Urinary bladder (tissue), 4 donors: ENCODE data around the gene PCNT. TPM values are rescaled to one million over a fixed set of nuclear protein-coding genes. Genes with fewer than 3 reads are reported as not detected.
"Not testable (repeated sequence)": the region's sequence is repeated elsewhere in the genome, so short reads cannot be mapped to it uniquely, and the experiment has no call there.

Source experiments
- DNase-seq: peaks from one replicate; pipeline ENCODE4 v3.0.0-alpha.2; 2015; ENCODE audit errors: extremely low spot score
- H3K27ac ChIP-seq: one replicate; pipeline ENCODE4 v1.5.1; 2013; ENCODE audit warnings: low read depth, mild to moderate bottlenecking, moderate library complexity
- H3K36me3 ChIP-seq: one replicate; pipeline ENCODE4 v1.6.1; 2013; ENCODE audit warnings: mild to moderate bottlenecking, moderate library complexity; ENCODE audit not compliant: insufficient read depth
- H3K4me1 ChIP-seq: one replicate; pipeline ENCODE4 v1.6.1; 2013; ENCODE audit warnings: mild to moderate bottlenecking, moderate library complexity; ENCODE audit not compliant: insufficient read depth
- H3K4me3 ChIP-seq: one replicate; pipeline ENCODE4 v1.5.1; 2013; ENCODE audit warnings: low read depth, low read length
- WGBS: extraction: QIAGEN DNeasy Blood & Tissue Kit; methylation state at CpG from one replicate; pipeline ENCODE4 v1.1.7; 2013; 5-methylcytosine and 5-hydroxymethylcytosine counted together
- polyA plus RNA-seq: library from polyadenylated mRNA; stranded (reverse); fragments of 200-250 nt; gene quantifications from one replicate; pipeline ENCODE4 v1.2.3, GENCODE V29; 2013
- total RNA-seq: library from RNA; depleted of rRNA; stranded (reverse); fragments of >200 nt; gene quantifications from one replicate; pipeline ENCODE4 v1.2.3, GENCODE V29; 2014
- donor health status: healthy with polysubstance abuse.
- donor health status: healthy.

The PCNT gene
- total and polyA plus RNA-seq, 2 donors: 15.7 to 22.4 TPM

DNA sequence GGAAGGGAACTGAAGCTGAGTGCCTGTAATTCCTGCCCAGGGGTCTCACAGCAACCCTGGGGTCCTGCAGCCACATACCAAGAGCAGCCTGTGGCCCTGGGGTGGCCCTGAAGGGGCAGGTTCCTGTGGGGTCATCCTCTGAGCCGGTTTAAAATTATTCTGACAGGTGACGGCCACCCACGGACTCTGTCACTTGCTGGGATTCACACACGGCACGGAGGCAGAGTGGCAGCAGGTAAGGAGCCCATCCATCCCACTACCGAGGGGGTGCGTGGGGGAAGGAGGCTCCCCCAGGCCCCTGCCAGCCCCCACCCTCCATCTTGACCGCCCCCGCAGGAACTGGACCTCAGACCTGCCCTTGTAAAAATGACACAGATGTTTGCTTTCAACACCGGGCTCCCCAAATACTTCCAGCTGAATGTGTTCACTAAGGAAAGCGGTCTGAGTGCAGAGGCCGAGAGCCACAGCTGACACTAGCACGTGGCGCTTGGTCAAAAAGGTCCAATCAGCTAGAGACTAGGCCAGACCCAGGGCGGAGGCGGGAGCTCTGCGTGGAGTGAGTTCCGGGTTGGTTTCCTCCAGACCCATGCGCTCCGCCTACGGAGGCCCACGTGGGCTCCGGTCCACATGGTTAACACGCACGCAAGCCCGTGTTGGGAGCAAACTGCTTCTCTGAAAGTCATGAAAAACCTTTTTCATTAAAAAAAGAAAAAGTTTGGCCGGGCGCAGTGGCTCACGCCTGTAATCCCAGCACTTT is 27.8 kb upstream of the PCNT start:
- no peak for DNase-seq
- Histone ChIP-seq H3K36me3 (no peaks in the 10 kb centered on the region), H3K4me1 (no peaks in the 10 kb centered on the region), H3K27ac (peak overlapping the region; percentile 48), H3K4me3 (peak overlapping the region; percentile 5)
- 43% methylated on average over 29 of the region's 29 CpGs for WGBS

DNA sequence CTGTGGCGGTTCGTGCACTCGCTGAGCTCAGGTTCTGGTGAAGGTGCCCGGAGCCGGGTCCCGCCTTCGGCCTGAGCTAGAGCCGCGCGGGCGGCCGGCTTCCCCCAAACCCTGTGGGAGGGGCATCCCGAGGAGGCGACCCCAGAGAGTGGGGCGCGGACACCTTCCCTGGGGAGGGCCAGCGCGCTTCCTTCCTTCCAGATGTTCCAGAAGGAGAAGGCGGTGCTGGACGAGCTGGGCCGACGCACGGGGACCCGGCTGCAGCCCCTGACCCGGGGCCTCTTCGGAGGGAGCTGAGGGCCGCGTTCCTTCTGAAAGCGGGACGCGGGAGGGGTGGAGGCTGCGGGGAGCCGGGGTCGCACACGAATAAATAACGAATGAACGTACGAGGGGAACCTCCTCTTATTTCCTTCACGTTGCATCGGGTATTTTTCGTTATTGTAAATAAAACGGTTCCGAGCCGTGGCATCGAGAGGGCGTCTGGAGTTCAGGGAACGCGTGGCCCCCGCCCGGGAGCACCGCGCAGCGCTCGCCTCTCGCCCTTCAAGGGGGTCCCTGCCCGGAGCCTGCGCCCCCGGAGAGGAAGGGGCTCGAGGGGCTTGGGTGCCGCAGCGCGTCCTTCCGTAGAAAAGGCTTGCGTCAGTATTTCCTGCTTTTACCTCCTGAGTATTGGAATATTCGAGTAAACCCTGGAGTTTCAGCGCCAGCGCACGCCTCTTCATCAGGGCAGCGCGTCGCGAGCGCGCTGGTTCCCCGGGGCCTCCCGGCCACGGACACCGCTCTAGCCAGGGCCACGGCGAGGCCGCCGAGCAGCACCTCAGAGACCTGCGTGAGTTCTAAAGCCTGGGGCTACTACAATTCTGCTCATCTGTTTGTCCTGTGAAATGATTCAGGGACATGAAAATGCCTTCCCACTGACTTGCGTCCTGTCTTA is 26.4 kb upstream of the PCNT start:
- Histone ChIP-seq H3K4me3 (peak overlapping the region; percentile 34), H3K36me3 (no peaks in the 10 kb centered on the region), H3K27ac (no peak overlapping the region), H3K4me1 (no peaks in the 10 kb centered on the region)
- no peak for DNase-seq
- 2% methylated on average over 84 of the region's 84 CpGs for WGBS

DNA sequence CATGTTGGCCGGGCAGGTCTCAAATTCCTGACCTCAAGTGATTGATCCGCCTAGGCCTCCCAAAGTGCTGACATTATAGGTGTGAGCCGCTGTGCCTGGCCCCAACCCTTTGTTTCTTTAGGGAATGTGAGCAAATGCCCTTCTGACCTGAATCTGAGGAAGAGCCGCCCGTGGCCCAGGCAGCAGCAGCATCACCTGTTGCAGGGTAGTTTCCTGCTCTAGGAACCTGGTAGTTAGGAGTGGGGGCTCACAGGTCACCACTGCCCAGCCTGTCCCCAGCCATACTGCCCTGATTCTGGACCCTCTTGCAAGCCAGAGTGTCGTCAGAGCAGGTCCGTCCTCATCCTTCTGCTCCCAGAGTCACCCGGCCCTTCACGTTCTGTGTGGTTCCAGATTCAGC is 24.8 kb upstream of the PCNT start:
- no peak overlapping the region for H3K4me3 ChIP-seq
- no peak overlapping the region for H3K27ac ChIP-seq
- H3K36me3 ChIP-seq: no peaks in the 10 kb centered on the region
- DNase-seq: no peak
- H3K4me1 ChIP-seq: no peaks in the 10 kb centered on the region
- WGBS: 90% methylated on average over 9 of the region's 9 CpGs

DNA sequence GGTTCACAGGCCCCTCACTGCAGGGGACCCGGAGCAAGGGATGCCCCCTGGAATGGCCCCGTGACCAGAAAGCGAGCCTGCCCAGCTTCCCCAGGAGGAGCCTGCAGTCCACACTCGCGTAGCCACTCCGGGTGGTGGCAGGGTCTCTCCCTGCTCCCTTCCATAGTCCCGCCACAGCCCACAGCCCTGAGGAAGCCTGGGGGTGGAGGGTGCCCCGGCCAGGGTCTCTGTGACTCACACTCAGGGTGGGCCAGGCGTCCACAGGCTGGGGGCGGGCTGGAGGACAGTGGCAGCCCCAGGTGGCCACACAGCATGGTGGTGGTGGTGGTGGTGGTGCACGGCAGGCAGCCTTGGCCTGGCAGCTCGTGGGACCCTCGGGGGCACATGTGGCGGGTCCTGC is 22.2 kb upstream of the PCNT start:
- no peak overlapping the region for H3K27ac ChIP-seq
- H3K4me1 ChIP-seq: no peaks in the 10 kb centered on the region
- H3K4me3 ChIP-seq: no peak overlapping the region
- WGBS: 93% methylated on average over 14 of the region's 14 CpGs
- no peak for DNase-seq
- no peaks in the 10 kb centered on the region for H3K36me3 ChIP-seq

DNA sequence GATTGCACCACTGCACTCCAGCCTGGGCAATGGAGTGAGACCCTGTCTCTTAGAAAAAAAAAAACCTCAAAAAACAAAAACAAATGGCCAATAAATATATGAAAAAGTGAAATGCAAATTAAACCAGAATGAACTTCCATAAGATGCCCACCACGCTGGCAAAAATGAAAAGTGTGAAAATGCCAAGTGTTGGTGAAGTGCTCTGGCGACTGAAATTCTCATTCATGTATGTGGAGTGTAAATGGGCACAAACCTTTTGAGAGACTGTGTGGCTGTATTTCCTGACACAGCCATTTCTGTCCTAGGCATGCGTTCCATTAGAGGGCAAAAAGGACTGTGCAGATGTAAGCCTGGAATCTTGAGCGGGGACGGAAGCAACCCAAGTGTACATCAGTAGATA is 19.5 kb upstream of the PCNT start:
- H3K4me3 ChIP-seq: no peak overlapping the region
- DNase-seq: no peak
- no peaks in the 10 kb centered on the region for H3K36me3 ChIP-seq
- H3K4me1 ChIP-seq: no peaks in the 10 kb centered on the region
- 90% methylated on average over 5 of the region's 5 CpGs for WGBS
- H3K27ac ChIP-seq: no peak overlapping the region

DNA sequence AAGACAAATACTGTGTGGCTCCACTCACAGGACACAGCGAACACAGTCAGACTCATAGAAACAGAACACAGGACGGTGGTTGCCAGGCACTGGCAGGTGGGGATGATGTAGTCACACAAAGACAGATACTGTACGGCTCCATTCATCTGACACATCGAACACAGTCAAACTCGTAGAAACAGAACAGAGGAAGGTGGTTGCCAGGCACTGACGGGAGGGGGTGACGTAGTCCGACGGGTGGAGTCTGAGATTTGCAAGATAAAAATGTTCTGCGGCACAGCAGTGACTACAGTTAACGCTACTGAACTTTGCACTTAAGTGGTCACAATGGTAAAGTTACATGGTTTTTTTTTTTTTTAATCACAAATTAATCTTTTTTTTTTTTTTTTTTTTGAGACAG is 19.0 kb upstream of the PCNT start:
- Histone ChIP-seq H3K4me3 (no peak overlapping the region), H3K36me3 (no peaks in the 10 kb centered on the region), H3K27ac (no peak overlapping the region), H3K4me1 (no peaks in the 10 kb centered on the region)
- WGBS: 94% methylated on average over 11 of the region's 11 CpGs
- DNase-seq: no peak

DNA sequence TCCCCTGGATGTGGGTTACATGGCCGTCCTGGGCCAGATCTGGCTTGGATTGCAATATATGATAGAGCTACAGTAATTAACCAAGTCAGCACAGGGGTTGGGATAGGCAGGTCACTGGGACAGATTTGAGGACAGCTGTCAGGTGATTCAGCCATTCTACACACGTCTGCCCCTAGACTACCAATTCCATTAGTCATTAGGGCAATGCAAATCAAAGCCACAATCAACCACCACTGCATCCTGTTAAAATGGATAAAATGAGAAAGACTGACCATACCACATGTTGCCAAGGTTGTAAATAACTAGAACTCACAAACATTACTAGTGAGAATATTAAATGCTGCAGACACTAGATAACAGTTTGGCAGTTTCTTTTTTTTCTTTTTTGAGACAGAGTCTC is 16.3 kb upstream of the PCNT start:
- Histone ChIP-seq H3K4me1 (no peaks in the 10 kb centered on the region), H3K36me3 (no peaks in the 10 kb centered on the region), H3K4me3 (no peak overlapping the region), H3K27ac (no peak overlapping the region)
- DNase-seq: no peak
- 81% methylated on average over 2 of the region's 2 CpGs for WGBS

DNA sequence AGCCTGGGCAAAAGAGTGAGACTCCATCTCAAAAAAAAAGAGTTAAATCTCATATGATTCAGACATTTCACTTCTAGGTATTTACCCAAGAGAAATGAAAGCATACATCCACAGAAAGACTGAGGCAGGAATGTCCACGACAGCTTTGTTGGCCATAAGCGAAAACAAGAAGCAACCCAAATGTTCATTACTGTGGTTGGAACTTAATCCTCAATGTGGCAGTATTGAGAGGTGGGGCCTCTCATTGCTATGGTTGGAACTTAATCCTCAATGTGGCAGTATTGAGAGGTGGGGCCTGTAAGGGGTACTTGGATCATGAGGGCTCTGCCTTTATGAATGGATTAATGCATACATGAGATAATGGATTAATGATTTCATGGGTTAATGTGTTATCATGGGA is 15.5 kb upstream of the PCNT start:
- Histone ChIP-seq H3K27ac (no peak overlapping the region), H3K36me3 (no peaks in the 10 kb centered on the region), H3K4me1 (no peaks in the 10 kb centered on the region), H3K4me3 (no peak overlapping the region)
- WGBS: over 99% methylated on average over 2 of the region's 2 CpGs
- DNase-seq: no peak

DNA sequence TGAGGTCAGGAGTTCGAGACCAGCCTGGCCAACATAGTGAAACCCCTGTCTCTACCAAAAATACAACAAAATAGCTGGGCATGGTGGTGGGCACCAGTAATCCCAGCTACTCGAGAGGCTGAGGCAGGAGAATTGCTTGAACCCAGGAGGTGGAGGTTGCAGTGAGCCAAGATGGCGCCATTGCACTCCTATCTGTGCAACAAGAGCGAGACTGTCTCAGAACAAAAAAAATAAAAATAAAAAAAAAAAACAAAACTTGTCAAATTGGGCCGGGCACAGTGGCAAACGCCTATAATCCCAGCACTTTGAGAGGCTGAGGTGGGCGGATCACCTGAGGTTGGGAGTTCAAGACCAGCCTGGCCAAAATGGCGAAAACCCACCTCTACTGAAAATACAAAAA is 13.7 kb upstream of the PCNT start:
- WGBS: 97% methylated on average over 8 of the region's 8 CpGs
- not testable (repeated sequence) for H3K4me1 ChIP-seq

DNA sequence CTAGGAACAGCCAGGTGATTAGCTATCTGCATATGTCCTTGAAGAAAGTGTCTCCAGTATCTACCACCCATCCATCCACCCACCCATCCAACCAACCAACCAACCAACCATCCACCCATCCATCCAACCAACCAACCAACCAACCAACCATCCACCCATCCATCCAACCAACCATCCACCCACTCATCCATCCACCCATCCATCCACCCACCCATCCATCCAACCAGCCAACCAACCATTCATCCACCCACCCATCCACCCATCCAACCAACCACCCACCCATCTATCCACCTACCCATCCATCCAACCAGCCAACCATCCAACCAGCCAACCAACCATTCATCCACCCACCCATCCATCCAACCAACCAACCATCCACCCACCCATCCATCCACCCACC is 12.4 kb upstream of the PCNT start:
- Histone ChIP-seq H3K36me3 (no peaks in the 10 kb centered on the region), H3K27ac (no peak overlapping the region), H3K4me1 (no peaks in the 10 kb centered on the region), H3K4me3 (no peak overlapping the region)
- DNase-seq: no peak

More for the DNA sequence above, 13.7 kb upstream of the PCNT start:
- DNase-seq, H3K27ac ChIP-seq, H3K4me3 ChIP-seq, H3K36me3 ChIP-seq: not testable (repeated sequence)

DNA sequence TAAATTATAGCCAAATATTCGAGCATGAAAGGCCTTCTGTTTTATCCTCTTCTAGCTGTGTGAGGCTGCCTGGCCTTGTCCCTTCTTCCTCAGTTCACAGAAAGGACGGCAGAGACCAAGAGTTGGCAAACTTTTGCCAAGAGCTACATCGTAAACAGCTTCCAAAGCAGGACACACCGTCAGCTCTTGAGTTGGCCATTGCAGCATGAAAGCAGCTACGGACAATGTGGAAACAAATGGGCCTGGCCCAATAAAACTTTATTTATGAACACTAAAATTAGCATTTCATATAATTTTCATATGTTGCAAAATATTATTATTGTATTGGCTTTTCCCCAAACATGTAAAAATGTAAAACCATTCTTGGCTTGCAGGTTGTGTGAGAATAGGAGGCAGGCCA is 11.0 kb upstream of the PCNT start:
- Histone ChIP-seq H3K4me1 (no peaks in the 10 kb centered on the region), H3K36me3 (no peaks in the 10 kb centered on the region)
- WGBS: 87% methylated on average over 5 of the region's 5 CpGs

DNA sequence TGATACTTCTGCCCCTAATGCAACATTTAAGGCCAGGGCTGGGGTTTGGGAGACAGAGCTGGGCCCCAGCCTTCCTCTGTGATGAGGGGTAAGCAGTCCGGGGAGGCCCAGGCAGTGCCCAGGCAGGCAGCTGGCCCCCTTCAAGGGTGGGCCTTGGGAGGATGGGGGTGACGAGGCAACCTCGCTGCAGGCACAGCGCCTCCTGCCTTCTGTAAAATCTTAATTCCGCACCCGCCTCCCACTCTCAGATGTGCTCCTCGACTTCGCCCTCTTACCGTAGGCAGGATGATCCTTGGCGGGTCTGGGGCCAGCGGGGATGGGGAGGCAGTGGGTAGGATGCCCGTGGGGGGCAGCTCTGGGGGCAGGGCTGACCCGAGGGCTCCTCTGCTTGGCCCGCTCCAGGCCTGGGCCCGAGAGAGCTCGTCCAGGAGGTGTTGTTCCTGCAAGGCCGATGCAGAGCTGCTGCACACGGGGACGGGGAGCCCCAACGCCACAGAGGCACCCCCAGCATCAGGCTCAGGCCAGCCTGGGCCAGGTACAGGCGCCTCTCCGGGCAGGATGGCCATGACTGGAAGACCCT is 9.4 kb upstream of the PCNT start:
- WGBS: 93% methylated on average over 22 of the region's 22 CpGs

More for the DNA sequence above, 11.0 kb upstream of the PCNT start:
- no peak for DNase-seq
- H3K4me3 ChIP-seq: no peak overlapping the region
- H3K27ac ChIP-seq: no peak overlapping the region

DNA sequence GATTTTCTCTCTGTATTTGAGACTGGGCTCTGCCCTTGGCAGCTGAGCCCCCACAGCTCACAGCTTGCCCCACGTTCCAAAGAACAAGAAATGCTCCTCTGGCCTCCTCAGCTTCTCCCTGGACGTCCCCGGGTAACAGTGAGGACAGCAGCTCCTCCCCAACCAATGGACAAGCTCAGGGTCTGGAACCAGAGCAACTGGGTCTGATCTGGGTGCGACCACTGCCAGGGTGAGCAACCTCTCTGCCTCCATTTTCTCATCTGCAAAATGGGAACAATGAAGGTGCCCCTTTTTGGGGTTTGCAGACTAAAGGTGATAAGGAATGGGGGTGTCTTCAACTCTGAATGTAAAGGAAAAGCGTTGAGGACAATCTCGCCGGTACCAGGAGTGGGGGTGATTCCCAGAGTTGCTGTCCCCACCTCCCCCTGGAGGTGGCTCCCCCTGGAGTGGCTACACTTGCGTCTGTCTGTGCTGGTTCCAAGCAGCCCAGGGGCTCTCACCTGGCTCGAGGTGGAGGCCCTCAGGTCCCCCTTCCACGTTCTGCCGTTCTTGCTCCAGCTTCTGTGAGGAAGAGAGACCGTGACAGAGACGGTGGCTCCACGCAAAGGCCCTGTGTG is 7.1 kb upstream of the PCNT start:
- Histone ChIP-seq H3K27ac (no peak overlapping the region), H3K4me1 (no peaks in the 10 kb centered on the region), H3K36me3 (no peaks in the 10 kb centered on the region), H3K4me3 (no peak overlapping the region)
- no peak for DNase-seq
- WGBS: 94% methylated on average over 14 of the region's 14 CpGs

More for the DNA sequence above, 9.4 kb upstream of the PCNT start:
- no peak overlapping the region for H3K27ac ChIP-seq
- no peaks in the 10 kb centered on the region for H3K4me1 ChIP-seq
- no peaks in the 10 kb centered on the region for H3K36me3 ChIP-seq
- H3K4me3 ChIP-seq: no peak overlapping the region
- DNase-seq: no peak
